ENCODE measurements around the gene KDM3B. TPM values are rescaled to one million over a fixed set of nuclear protein-coding genes. Genes with fewer than 3 reads are reported as not detected.
A peak's percentile ranks its signal among the peaks of the same experiment; 100 is the strongest.

Gene KDM3B
- polyA plus RNA-seq, 1 of the 3 experiments (the other 2 are of a cell fraction) = 22.4 TPM

GRCh38 chr5:138331449-138332368, 20.8 kb upstream of the KDM3B start, which contains the start of gene CDC25C:
CDC25C (minus strand) TSS chr5:138331804; CDS start chr5:138331180, 624 bp downstream.
- H3F3A ChIP-seq (replicated peaks; ENCODE audit: insufficient read depth) = peaks cover 4% of the 10 kb centered on the region
- H2AFZ ChIP-seq (ENCODE audit: low read depth) = peak within 1 kb of the TSS; percentile 100
- H3K79me2 ChIP-seq (ENCODE audit: insufficient read depth) = peaks cover 20% of the 10 kb centered on the region; the same call in 1 of the 2 replicates
- H3K9ac ChIP-seq = peak within 1 kb of the TSS; percentile 84
- peak within 1 kb of the TSS; percentile 17 to 56; a peak in 3 of 4 replicates for H3K27ac ChIP-seq (ENCODE audit: low read depth in 2 of 2, low read length in 1 of 2)
- ChIA-PET POLR2A (interaction anchor here (1.0 to 1.2 kb wide), 2 partner anchors 21 to 134 kb away, joined by 3 to 4 read pairs; partner anchors contain the start of genes EGR1 and KDM3B), CTCF (interaction anchor here (1.0 to 13.2 kb wide), 4 partner anchors 20 to 109 kb away, joined by 3 to 239 read pairs (median 3); partner anchors contain the start of gene KDM3B)
- H3K9me2 ChIP-seq = no peaks in the 10 kb centered on the region
- no peaks in the 10 kb centered on the region for H4K20me1 ChIP-seq (ENCODE audit: insufficient read depth)
- no peaks in the 10 kb centered on the region for H3K9me3 ChIP-seq
- H3K4me3 ChIP-seq (ENCODE audit: low read depth in 2 of 2, low read length in 1 of 2) = peak within 1 kb of the TSS; percentile 69 to 95
- H3K4me1 ChIP-seq (ENCODE audit: control insufficient read depth in 1 of 2, insufficient read depth in 2 of 2, low read depth in 1 of 2, low read length in 1 of 2) = peaks cover 0 to 10% of the 10 kb centered on the region in 2 experiments; a peak in 1 of 4 replicates
- peak within 1 kb of the TSS; percentile 98 for H3K4me2 ChIP-seq
- DNase-seq = peak; percentile 92
- under 1% methylated on average over 42 of the region's 55 CpGs for WGBS (ENCODE audit: low lambda C conversion rate)
- peaks cover 0 to 6% of the 10 kb centered on the region in 2 experiments for H3K36me3 ChIP-seq (replicated peaks in 1 of 2; ENCODE audit: control insufficient read depth in 1 of 2, insufficient read depth in 2 of 2, low read length in 1 of 2)
- no peaks in the 10 kb centered on the region for H3K27me3 ChIP-seq (ENCODE audit: insufficient read depth)
- TF ChIP-seq EZH2phosphoT487 (IDR thresholded peaks at IDR 0.05; ENCODE audit: borderline replicate concordance, low read depth) = no peak
- TF ChIP-seq TCF12 (IDR thresholded peaks at IDR 0.05) = no peak
- no peak for TF ChIP-seq MEF2A (IDR thresholded peaks at IDR 0.05; ENCODE audit: borderline replicate concordance, low read depth)
- no peak for TF ChIP-seq REST (IDR thresholded peaks at IDR 0.05; ENCODE audit: low read depth, low read length)
- no peak for TF ChIP-seq GABPA (IDR thresholded peaks at IDR 0.05; ENCODE audit: low read depth)
- peak; percentile 96 for TF ChIP-seq SIN3A (IDR thresholded peaks at IDR 0.05; ENCODE audit: borderline replicate concordance, low read depth, low read length)
- peak; percentile 70 for TF ChIP-seq NRF1 (IDR thresholded peaks at IDR 0.05; ENCODE audit: low read depth, low read length)
- TF ChIP-seq RXRA (IDR thresholded peaks at IDR 0.05; ENCODE audit: borderline replicate concordance, low read depth) = no peak
- no peak for TF ChIP-seq USF2 (IDR thresholded peaks at IDR 0.05; ENCODE audit: borderline replicate concordance, low read depth, low read length)
- peak; percentile 76 for TF ChIP-seq RFX5 (IDR thresholded peaks at IDR 0.05; ENCODE audit: low read length)
- TF ChIP-seq ZBTB33 (IDR thresholded peaks at IDR 0.05; ENCODE audit: borderline replicate concordance, low read depth) = no peak
- TF ChIP-seq RAD21 (IDR thresholded peaks at IDR 0.05; ENCODE audit: low read length) = no peak
- peak; percentile 56 for TF ChIP-seq CHD2 (IDR thresholded peaks at IDR 0.05; ENCODE audit: low read length, partially characterized antibody)
- no peak for TF ChIP-seq JUND (IDR thresholded peaks at IDR 0.05)
- TF ChIP-seq EP300 (IDR thresholded peaks at IDR 0.05; ENCODE audit: borderline replicate concordance in 1 of 2, low read depth in 1 of 2, low read length in 1 of 2) = no peak
- no peak for TF ChIP-seq TEAD4 (IDR thresholded peaks at IDR 0.05; ENCODE audit: borderline replicate concordance, insufficient read depth)
- no peak for TF ChIP-seq FOSL2 (IDR thresholded peaks at IDR 0.05; ENCODE audit: borderline replicate concordance, low read depth)
- TF ChIP-seq MAX (IDR thresholded peaks at IDR 0.05; ENCODE audit: low read depth) = peak; percentile 66
- TF ChIP-seq CTCF (IDR thresholded peaks at IDR 0.05) = no peak
- no peak for TF ChIP-seq FOXJ3 (CRISPR knock-in tag; IDR thresholded peaks at IDR 0.05)
- no peak for TF ChIP-seq NFIC (IDR thresholded peaks at IDR 0.05; ENCODE audit: borderline replicate concordance)
- no peak for TF ChIP-seq SMC3 (IDR thresholded peaks at IDR 0.05; ENCODE audit: low read depth, low read length)
- no peak for TF ChIP-seq ELF1 (IDR thresholded peaks at IDR 0.05)
- TF ChIP-seq POLR2AphosphoS5 (IDR thresholded peaks at IDR 0.05; ENCODE audit: low read depth, low read length) = peak; percentile 49; the same call in 1 of the 2 replicates

Data from SK-N-SH (cell line).